Neural progenitor cell (in vitro differentiated cells): ENCODE results near the gene CDH2. TPM values are rescaled to one million over a fixed set of nuclear protein-coding genes. Genes with fewer than 3 reads are reported as not detected.

Experiments
- DNase-seq: peaks from one replicate; pipeline ENCODE4 v3.0.0-alpha.2; 2016; ENCODE audit warnings: low spot score
- H2AFZ ChIP-seq: fragments of 200-600 bp; sonication (generic); replicated peaks from 2 replicates; pipeline ENCODE4 v1.6.1; 2016; ENCODE audit warnings: antibody characterized with exemption
- H3F3A ChIP-seq: fragments of 200-600 bp; sonication (generic); 2 replicates; pipeline ENCODE4 v1.6.1; 2016; ENCODE audit warnings: antibody characterized with exemption, low read depth
- H3K27ac ChIP-seq: fragments of 200-600 bp; sonication (generic); 2 replicates; pipeline ENCODE4 v1.5.1; 2016; ENCODE audit warnings: mild to moderate bottlenecking
- H3K27me3 ChIP-seq: fragments of 200-600 bp; sonication (generic); 2 replicates; pipeline ENCODE4 v1.6.1; 2016; ENCODE audit warnings: mild to moderate bottlenecking, moderate library complexity
- H3K36me3 ChIP-seq: fragments of 200-600 bp; sonication (generic); 2 replicates; pipeline ENCODE4 v1.5.1; 2016
- H3K4me1 ChIP-seq: fragments of 200-600 bp; sonication (generic); 2 replicates; pipeline ENCODE4 v1.6.1; 2016; ENCODE audit warnings: mixed run types
- H3K4me2 ChIP-seq: fragments of 200-600 bp; sonication (generic); 2 replicates; pipeline ENCODE4 v1.6.1; 2016
- H3K4me3 ChIP-seq: fragments of 200-600 bp; sonication (generic); 2 replicates; pipeline ENCODE4 v1.5.1; 2016
- H3K79me2 ChIP-seq: fragments of 200-600 bp; sonication (generic); 2 replicates; pipeline ENCODE4 v1.6.1; 2016; ENCODE audit warnings: low read depth
- H3K9ac ChIP-seq: fragments of 200-600 bp; sonication (generic); 2 replicates; pipeline ENCODE4 v1.6.1; 2016
- H3K9me3 ChIP-seq: fragments of 200-600 bp; sonication (generic); 2 replicates; pipeline ENCODE4 v1.5.1; 2016; ENCODE audit warnings: low read depth
- H4K20me1 ChIP-seq: fragments of 200-600 bp; sonication (generic); 2 replicates; pipeline ENCODE4 v1.6.1; 2016; ENCODE audit warnings: low read depth
- H3K27ac Mint-ChIP-seq: 3 replicates; pipeline ENCODE4 v1.8.0; 2021; ENCODE audit warnings: mixed read lengths
- H3K27me3 Mint-ChIP-seq: 2 replicates; pipeline ENCODE4 v1.8.0; 2022; ENCODE audit warnings: low read depth, mild to moderate bottlenecking, inconsistent platforms, moderate library complexity, mixed read lengths; ENCODE audit not compliant: insufficient read depth
- H3K36me3 Mint-ChIP-seq: 3 replicates; pipeline ENCODE4 v1.8.0; 2021; ENCODE audit warnings: mixed read lengths
- H3K4me1 Mint-ChIP-seq: 3 replicates; pipeline ENCODE4 v1.8.0; 2021; ENCODE audit warnings: mixed read lengths
- H3K4me3 Mint-ChIP-seq: 3 replicates; pipeline ENCODE4 v1.8.0; 2021; ENCODE audit warnings: mild to moderate bottlenecking, moderate library complexity, mixed read lengths
- H3K9me3 Mint-ChIP-seq: 3 replicates; pipeline ENCODE4 v1.8.0; 2020; ENCODE audit warnings: mixed read lengths
- CTCF ChIP-seq: fragments of 200-600 bp; sonication (generic); IDR thresholded peaks from 2 replicates; pipeline ENCODE4 v1.5.1; 2017; ENCODE audit warnings: antibody characterized with exemption, mild to moderate bottlenecking
- EZH2 ChIP-seq: fragments of 200-600 bp; sonication (generic); IDR thresholded peaks from 2 replicates; pipeline ENCODE4 v1.6.1; 2017; ENCODE audit warnings: antibody characterized with exemption, mild to moderate bottlenecking, moderate library complexity
- EZH2phosphoT487 ChIP-seq: fragments of 200-600 bp; sonication (generic); IDR thresholded peaks from 2 replicates; pipeline ENCODE4 v1.6.1; 2017; ENCODE audit warnings: antibody characterized with exemption
- total RNA-seq: library from RNA; depleted of rRNA; stranded (reverse); fragments of >200 nt; gene quantifications from 2 replicates; pipeline ENCODE4 v1.2.3, GENCODE V29; 2015; ENCODE audit warnings: low replicate concordance

Gene CDH2
- total RNA-seq, 1 donor from 2014 or later: 459 TPM

- DNase-seq: no peak
- H3K4me2 ChIP-seq: peak overlapping the region; percentile 75
- Mint-ChIP-seq H3K27ac (peak overlapping the region; percentile 99), H3K9me3 (peaks cover 3% of the 10 kb centered on the region), H3K4me1 (peaks cover 91% of the 10 kb centered on the region), H3K4me3 (peak overlapping the region; percentile 74), H3K36me3 (peaks cover 26% of the 10 kb centered on the region), H3K27me3 (peaks cover 5% of the 10 kb centered on the region)
- peaks cover 35% of the 10 kb centered on the region for H4K20me1 ChIP-seq
- peaks cover 73% of the 10 kb centered on the region for H3K4me1 ChIP-seq
- H3K4me3 ChIP-seq: no peak overlapping the region
- no peak overlapping the region for H3K9ac ChIP-seq
- H3K27me3 ChIP-seq: no peaks in the 10 kb centered on the region
- peaks cover 28% of the 10 kb centered on the region for H3F3A ChIP-seq
- no peaks in the 10 kb centered on the region for H3K9me3 ChIP-seq
- peaks cover 99% of the 10 kb centered on the region for H3K79me2 ChIP-seq
- no peaks in the 10 kb centered on the region for H3K36me3 ChIP-seq
- TF ChIP-seq CTCF: no peak
- TF ChIP-seq EZH2: no peak
- TF ChIP-seq EZH2phosphoT487: no peak
- no peak overlapping the region for H3K27ac ChIP-seq
- H2AFZ ChIP-seq: no peak overlapping the region
Observed at GRCh38 chr18:28034567-28034966, 142.4 kb downstream of the CDH2 start.

GRCh38 chr18:28032177-28032576, 144.8 kb downstream of the CDH2 start:
- H3K27ac Mint-ChIP-seq: no peak overlapping the region
- Histone ChIP-seq H3K36me3 (no peaks in the 10 kb centered on the region), H3K27me3 (no peaks in the 10 kb centered on the region), H3K9ac (no peak overlapping the region), H3K4me1 (peaks cover 76% of the 10 kb centered on the region), H3K4me2 (no peak overlapping the region), H3K27ac (no peak overlapping the region), H3F3A (peaks cover 10% of the 10 kb centered on the region), H3K9me3 (no peaks in the 10 kb centered on the region), H4K20me1 (peaks cover 49% of the 10 kb centered on the region), H2AFZ (no peak overlapping the region), H3K4me3 (no peak overlapping the region), H3K79me2 (peaks cover 99% of the 10 kb centered on the region)
- peaks cover 27% of the 10 kb centered on the region for H3K36me3 Mint-ChIP-seq
- no peak for DNase-seq
- peaks cover 3% of the 10 kb centered on the region for H3K27me3 Mint-ChIP-seq
- peaks cover 3% of the 10 kb centered on the region for H3K9me3 Mint-ChIP-seq
- no peak overlapping the region for H3K4me3 Mint-ChIP-seq
- TF ChIP-seq EZH2 (no peak), EZH2phosphoT487 (no peak), CTCF (no peak)
- peaks cover 70% of the 10 kb centered on the region for H3K4me1 Mint-ChIP-seq

- H3K4me2 ChIP-seq: no peak overlapping the region
- no peaks in the 10 kb centered on the region for H3K27me3 ChIP-seq
- peaks cover 61% of the 10 kb centered on the region for H3K4me1 ChIP-seq
- no peak overlapping the region for H3K4me3 ChIP-seq
- H3F3A ChIP-seq: no peaks in the 10 kb centered on the region
- Mint-ChIP-seq H3K36me3 (peaks cover 39% of the 10 kb centered on the region), H3K27me3 (peaks cover 3% of the 10 kb centered on the region), H3K4me3 (no peak overlapping the region), H3K4me1 (peaks cover 61% of the 10 kb centered on the region), H3K9me3 (peaks cover 3% of the 10 kb centered on the region), H3K27ac (no peak overlapping the region)
- no peak for DNase-seq
- H3K9me3 ChIP-seq: no peaks in the 10 kb centered on the region
- no peak overlapping the region for H2AFZ ChIP-seq
- H3K79me2 ChIP-seq: peaks cover 100% of the 10 kb centered on the region
- peaks cover 57% of the 10 kb centered on the region for H4K20me1 ChIP-seq
- TF ChIP-seq CTCF: no peak
- TF ChIP-seq EZH2phosphoT487: no peak
- H3K36me3 ChIP-seq: no peaks in the 10 kb centered on the region
- no peak overlapping the region for H3K9ac ChIP-seq
- no peak overlapping the region for H3K27ac ChIP-seq
Observed at GRCh38 chr18:28030458-28030857, 146.5 kb downstream of the CDH2 start.
